Stimulated activated CD8-positive, alpha-beta memory T cell treated with anti-CD3 and anti-CD28 coated beads, Interleukin-15, amount 100 ng/mL, for 48 hours (primary cell): ENCODE measurements around the gene FOXO3.

Source experiments
- DNase-seq, 2 donors: peaks; one replicate each; pipeline ENCODE4 v3.0.0-alpha.2; 2020; ENCODE audit warnings: low read depth in 2 of 2

The FOXO3 gene

GRCh38 chr6:108574457-108575141 is 13.9 kb downstream of the FOXO3 start:
- no peak for DNase-seq

GRCh38 chr6:108575905-108576494 is 15.3 kb downstream of the FOXO3 start:
- no peak for DNase-seq

GRCh38 chr6:108576709-108577108 is 16.0 kb downstream of the FOXO3 start:
- DNase-seq = no peak

GRCh38 chr6:108578166-108578565 is 17.4 kb downstream of the FOXO3 start:
- no peak for DNase-seq

GRCh38 chr6:108578595-108579327 is 18.0 kb downstream of the FOXO3 start:
- no peak for DNase-seq

GRCh38 chr6:108579328-108579721 is 18.6 kb downstream of the FOXO3 start:
- DNase-seq = no peak

- DNase-seq = no peak
Observed at GRCh38 chr6:108580646-108581045, 19.9 kb downstream of the FOXO3 start.

- no peak for DNase-seq
Observed at GRCh38 chr6:108581237-108581931, 20.7 kb downstream of the FOXO3 start.

- no peak for DNase-seq
Observed at GRCh38 chr6:108581932-108582475, 21.3 kb downstream of the FOXO3 start.

GRCh38 chr6:108582618-108583017 is 21.9 kb downstream of the FOXO3 start:
- DNase-seq = no peak

GRCh38 chr6:108584323-108584722 is 23.6 kb downstream of the FOXO3 start:
- DNase-seq = no peak

GRCh38 chr6:108585359-108585758 is 24.6 kb downstream of the FOXO3 start:
- no peak for DNase-seq

GRCh38 chr6:108585921-108586536 is 25.3 kb downstream of the FOXO3 start:
- DNase-seq = no peak

GRCh38 chr6:108587258-108588059 is 26.7 kb downstream of the FOXO3 start:
- DNase-seq = no peak

GRCh38 chr6:108588586-108588985 is 27.9 kb downstream of the FOXO3 start:
- no peak for DNase-seq

- DNase-seq = no peak
Observed at GRCh38 chr6:108589244-108589791, 28.6 kb downstream of the FOXO3 start.

GRCh38 chr6:108591040-108591816 is 30.5 kb downstream of the FOXO3 start:
- DNase-seq = no peak

GRCh38 chr6:108592371-108593337 is 31.9 kb downstream of the FOXO3 start:
- DNase-seq = peak; percentile 26 to 36

GRCh38 chr6:108594151-108594550 is 33.4 kb downstream of the FOXO3 start:
- no peak for DNase-seq
